HEK293 (cell line): ENCODE measurements around the gene TRAF2.
A peak's percentile ranks its signal among the peaks of the same experiment; 100 is the strongest.

Experiments used
- CTCF ChIA-PET: fragments of 350-600 bp; formaldehyde crosslinking; extraction: SDS; loops from one replicate; lab custom pipeline; 2021; ENCODE audit warnings: antibody characterized with exemption; lab: Yijun Ruan, JAX
- POLR2A ChIA-PET: fragments of 300-600 bp; formaldehyde crosslinking; extraction: SDS; loops from one replicate; lab custom pipeline; 2020; ENCODE audit warnings: antibody characterized with exemption, inconsistent platforms; lab: Yijun Ruan, JAX
- H3K27ac ChIP-seq: fragments of 200-500 bp; sonication (Bioruptor generic); 2 replicates; pipeline ENCODE4 v1.5.1; 2014; ENCODE audit warnings: low read depth, low read length, control low read depth, inconsistent platforms; ENCODE audit errors: extremely low read depth
- H3K36me3 ChIP-seq, 2 experiments: fragments of 200-500 bp in 1 of 2; sonication (Bioruptor generic) in 1 of 2; 1 replicate in 1 of 2; 2 replicates in 1 of 2; pipeline ENCODE4 v1.5.1; 2014 to 2017; ENCODE audit warnings: inconsistent platforms in 2 of 2, low read length in 2 of 2; ENCODE audit not compliant: control insufficient read depth in 2 of 2, insufficient read depth in 1 of 2
- H3K4me1 ChIP-seq: fragments of 200-500 bp; sonication (Bioruptor generic); 2 replicates; pipeline ENCODE4 v1.5.1; 2014; ENCODE audit warnings: mild to moderate bottlenecking, low read length, inconsistent platforms; ENCODE audit not compliant: control insufficient read depth, insufficient read depth
- H3K4me3 ChIP-seq: 2 replicates; pipeline ENCODE4 v1.5.1; 2011; ENCODE audit warnings: low read depth, mild to moderate bottlenecking, control low read depth, low read length, moderate library complexity
- H3K9me3 ChIP-seq: fragments of 200-500 bp; sonication (Bioruptor generic); 2 replicates; pipeline ENCODE4 v1.5.1; 2014; ENCODE audit warnings: low read depth, low read length, inconsistent platforms; ENCODE audit not compliant: control insufficient read depth, insufficient read depth
- AEBP2 ChIP-seq: fragments of 450-650 bp; formaldehyde crosslinking; IDR thresholded peaks from 2 replicates; pipeline ENCODE4 v1.5.1; 2016; ENCODE audit warnings: missing biosample characterization, missing genetic modification characterization, borderline replicate concordance
- ATF2 ChIP-seq: fragments of 450-650 bp; formaldehyde crosslinking; IDR thresholded peaks from 2 replicates; pipeline ENCODE4 v1.5.1; 2016; ENCODE audit warnings: missing biosample characterization, missing genetic modification characterization, low read depth
- BCL11A ChIP-seq: fragments of 450-650 bp; formaldehyde crosslinking; IDR thresholded peaks from 2 replicates; pipeline ENCODE4 v1.5.1; 2016; ENCODE audit warnings: low read depth, missing biosample characterization, missing genetic modification characterization
- EGR2 ChIP-seq: fragments of 450-650 bp; formaldehyde crosslinking; IDR thresholded peaks from 2 replicates; pipeline ENCODE4 v1.5.1; 2016; ENCODE audit warnings: low read depth, missing biosample characterization, missing genetic modification characterization
- IKZF3 ChIP-seq: fragments of 450-650 bp; IDR thresholded peaks from 2 replicates; pipeline ENCODE4 v1.5.0; 2018; ENCODE audit warnings: missing biosample characterization, mild to moderate bottlenecking, missing genetic modification characterization, moderate library complexity
- PRDM10 ChIP-seq: fragments of 450-650 bp; formaldehyde crosslinking; IDR thresholded peaks from 2 replicates; pipeline ENCODE4 v1.5.1; 2016; ENCODE audit warnings: missing biosample characterization, missing genetic modification characterization
- ZBTB44 ChIP-seq: fragments of 450-650 bp; IDR thresholded peaks from 2 replicates; pipeline ENCODE4 v1.5.1; 2018; ENCODE audit warnings: missing biosample characterization, mild to moderate bottlenecking, missing genetic modification characterization
- ZNF10 ChIP-seq: fragments of 450-650 bp; formaldehyde crosslinking; IDR thresholded peaks from 2 replicates; pipeline ENCODE4 v1.5.1; 2017; ENCODE audit warnings: missing biosample characterization, missing genetic modification characterization
- ZNF114 ChIP-seq: fragments of 450-650 bp; formaldehyde crosslinking; IDR thresholded peaks from 2 replicates; pipeline ENCODE4 v1.5.0; 2017; ENCODE audit warnings: missing biosample characterization, missing genetic modification characterization
- ZNF211 ChIP-seq: fragments of 450-650 bp; formaldehyde crosslinking; IDR thresholded peaks from 2 replicates; pipeline ENCODE4 v1.5.1; 2016; ENCODE audit warnings: low read depth, missing biosample characterization, missing genetic modification characterization
- ZNF214 ChIP-seq: fragments of 450-650 bp; formaldehyde crosslinking; IDR thresholded peaks from 2 replicates; pipeline ENCODE4 v1.5.1; 2017; ENCODE audit warnings: missing biosample characterization, mild to moderate bottlenecking, missing genetic modification characterization, borderline replicate concordance
- ZNF23 ChIP-seq: fragments of 450-650 bp; formaldehyde crosslinking; IDR thresholded peaks from 2 replicates; pipeline ENCODE4 v1.5.1; 2016; ENCODE audit warnings: missing biosample characterization, missing genetic modification characterization, borderline replicate concordance
- ZNF280D ChIP-seq: fragments of 450-650 bp; formaldehyde crosslinking; IDR thresholded peaks from 2 replicates; pipeline ENCODE4 v1.5.1; 2016; ENCODE audit warnings: missing biosample characterization, missing genetic modification characterization
- ZNF324 ChIP-seq: fragments of 450-650 bp; formaldehyde crosslinking; IDR thresholded peaks from 2 replicates; pipeline ENCODE4 v1.5.1; 2016; ENCODE audit warnings: missing biosample characterization, missing genetic modification characterization
- ZNF37A ChIP-seq: fragments of 450-650 bp; IDR thresholded peaks from 2 replicates; pipeline ENCODE4 v1.5.1; 2018; ENCODE audit warnings: missing biosample characterization, missing genetic modification characterization
- ZNF501 ChIP-seq: fragments of 450-650 bp; formaldehyde crosslinking; IDR thresholded peaks from 2 replicates; pipeline ENCODE4 v1.5.1; 2016; ENCODE audit warnings: missing biosample characterization, missing genetic modification characterization
- ZNF624 ChIP-seq: fragments of 450-650 bp; formaldehyde crosslinking; IDR thresholded peaks from 2 replicates; pipeline ENCODE4 v1.5.1; 2017; ENCODE audit warnings: missing biosample characterization, missing genetic modification characterization
- ZNF677 ChIP-seq: fragments of 450-650 bp; IDR thresholded peaks from 2 replicates; pipeline ENCODE4 v1.5.0; 2018; ENCODE audit warnings: missing biosample characterization, mild to moderate bottlenecking, missing genetic modification characterization, moderate library complexity
- ZNF776 ChIP-seq: fragments of 450-650 bp; formaldehyde crosslinking; IDR thresholded peaks from 2 replicates; pipeline ENCODE4 v1.5.0; 2017; ENCODE audit warnings: missing biosample characterization, missing genetic modification characterization, borderline replicate concordance
- ZNF837 ChIP-seq: fragments of 450-650 bp; formaldehyde crosslinking; IDR thresholded peaks from 2 replicates; pipeline ENCODE4 v1.5.1; 2016; ENCODE audit warnings: missing biosample characterization, missing genetic modification characterization

The TRAF2 gene

GRCh38 chr9:136853596-136854112, 32.7 kb upstream of the TRAF2 start:
- no peaks in the 10 kb centered on the region for H3K9me3 ChIP-seq
- 0 out of 2 replicates have a peak, but pooled peaks cover 4% of the 10 kb centered on the region for H3K4me1 ChIP-seq
- POLR2A ChIA-PET: no interaction called here
- H3K27ac ChIP-seq: no peak overlapping the region
- H3K36me3 ChIP-seq: peaks cover 0 to 34% of the 10 kb centered on the region in 2 experiments; a peak in 1 of 3 replicates
- CTCF ChIA-PET: interaction anchor here (1.0 kb wide), 1 partner anchor 11 kb away, joined by 3 read pairs; the partner anchor contains the start of gene AJM1
- H3K4me3 ChIP-seq: no peak overlapping the region
- no peak for TF ChIP-seq ZNF624 (tag by site-specific recombination)
- no peak for TF ChIP-seq ZNF776
- no peak for TF ChIP-seq ZNF37A (tag by site-specific recombination)
- TF ChIP-seq ZBTB44 (tag by site-specific recombination): no peak
- no peak for TF ChIP-seq ZNF214 (tag by site-specific recombination)
- no peak for TF ChIP-seq ZNF677 (tag by site-specific recombination)
- TF ChIP-seq IKZF3 (tag by site-specific recombination): no peak

GRCh38 chr9:136854113-136854841, 32.0 kb upstream of the TRAF2 start:
- 0 out of 2 replicates have a peak, but pooled peaks cover 4% of the 10 kb centered on the region for H3K4me1 ChIP-seq
- H3K9me3 ChIP-seq: no peaks in the 10 kb centered on the region
- H3K36me3 ChIP-seq: peaks cover 0 to 41% of the 10 kb centered on the region in 2 experiments; a peak in 1 of 3 replicates
- no peak overlapping the region for H3K27ac ChIP-seq
- H3K4me3 ChIP-seq: no peak overlapping the region
- ChIA-PET POLR2A (interaction anchor here (1.3 kb wide), 1 partner anchor 12 kb away, joined by 5 read pairs; the partner anchor contains the start of gene EDF1), CTCF (interaction anchor here (1.0 kb wide), 1 partner anchor 12 kb away, joined by 3 read pairs; the partner anchor contains the start of gene AJM1)
- no peak for TF ChIP-seq AEBP2 (tag by site-specific recombination)
- TF ChIP-seq ZNF280D: no peak
- TF ChIP-seq IKZF3 (tag by site-specific recombination): no peak
- TF ChIP-seq ZNF324 (tag by site-specific recombination): no peak
- TF ChIP-seq PRDM10 (tag by site-specific recombination): no peak
- no peak for TF ChIP-seq ZNF211 (tag by site-specific recombination)
- TF ChIP-seq EGR2 (tag by site-specific recombination): no peak
- TF ChIP-seq ZNF23 (tag by site-specific recombination): no peak
- TF ChIP-seq BCL11A (tag by site-specific recombination): 0 out of 2 replicates have a peak, but pooled peaks have one; percentile 7
- no peak for TF ChIP-seq ZNF624 (tag by site-specific recombination)
- no peak for TF ChIP-seq ZNF114 (tag by site-specific recombination)
- TF ChIP-seq ZNF10: no peak
- no peak for TF ChIP-seq ZNF501
- no peak for TF ChIP-seq ZNF837 (tag by site-specific recombination)
- TF ChIP-seq ATF2 (tag by site-specific recombination): no peak
